ENCODE data around the gene ORM1. TPM values are rescaled to one million over a fixed set of nuclear protein-coding genes. Genes with fewer than 3 reads are reported as not detected.

Gene ORM1
- total and polyA plus RNA-seq, 2 donors from 2014 or later = 0.73 TPM; not detected in 1

DNA sequence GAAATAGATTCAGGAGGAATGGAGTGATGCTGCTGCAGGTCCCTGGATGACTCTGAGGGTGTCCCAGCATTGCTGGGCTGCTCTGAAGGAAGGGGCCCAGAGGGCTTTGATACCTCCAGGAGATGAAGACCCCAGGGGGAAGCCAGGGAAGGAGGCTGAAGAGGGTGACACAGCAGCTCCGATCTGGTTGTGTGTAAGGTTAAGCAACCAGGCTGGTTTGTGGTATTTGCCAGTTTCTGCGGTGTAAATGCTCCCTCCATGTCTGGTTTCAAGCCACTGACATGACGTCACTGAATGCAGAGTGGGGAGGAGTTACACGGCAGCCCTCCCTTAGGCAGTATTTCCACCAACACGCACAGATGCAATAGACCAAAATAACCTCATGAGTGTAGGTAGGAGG is 40.0 kb upstream of the ORM1 start:
- FAIRE-seq (no peak), DNase-seq (peak in 4 of 5 donors; percentile 24 to 53 (median 42))
- intact Hi-C loops (cut with DNase I) = no loop called here
- Histone ChIP-seq H3K9ac (ENCODE audit: low read length in 3 of 3) (no peak overlapping the region), H3K36me3 (ENCODE audit: control insufficient read depth in 2 of 3, insufficient read depth in 3 of 3, low read length in 3 of 3) (peaks cover 0 to 2% (median 0%) of the 10 kb centered on the region in 3 donors), H3K4me1 (ENCODE audit: control insufficient read depth in 2 of 3, insufficient read depth in 2 of 3, low read depth in 1 of 3, low read length in 3 of 3) (peaks cover 0 to 8% (median 7%) of the 10 kb centered on the region in 3 donors), H3K27ac (ENCODE audit: low read depth in 2 of 2, low read length in 2 of 2) (no peak overlapping the region), H3K27me3 (ENCODE audit: control insufficient read depth, insufficient read depth, low read length) (no peaks in the 10 kb centered on the region), H3K4me3 (ENCODE audit: low read length in 3 of 3) (no peak overlapping the region), H3K9me3 (ENCODE audit: control insufficient read depth in 2 of 3, insufficient read depth in 1 of 3, low read length in 3 of 3) (no peaks in the 10 kb centered on the region)
- TF ChIP-seq, protein P1, sequence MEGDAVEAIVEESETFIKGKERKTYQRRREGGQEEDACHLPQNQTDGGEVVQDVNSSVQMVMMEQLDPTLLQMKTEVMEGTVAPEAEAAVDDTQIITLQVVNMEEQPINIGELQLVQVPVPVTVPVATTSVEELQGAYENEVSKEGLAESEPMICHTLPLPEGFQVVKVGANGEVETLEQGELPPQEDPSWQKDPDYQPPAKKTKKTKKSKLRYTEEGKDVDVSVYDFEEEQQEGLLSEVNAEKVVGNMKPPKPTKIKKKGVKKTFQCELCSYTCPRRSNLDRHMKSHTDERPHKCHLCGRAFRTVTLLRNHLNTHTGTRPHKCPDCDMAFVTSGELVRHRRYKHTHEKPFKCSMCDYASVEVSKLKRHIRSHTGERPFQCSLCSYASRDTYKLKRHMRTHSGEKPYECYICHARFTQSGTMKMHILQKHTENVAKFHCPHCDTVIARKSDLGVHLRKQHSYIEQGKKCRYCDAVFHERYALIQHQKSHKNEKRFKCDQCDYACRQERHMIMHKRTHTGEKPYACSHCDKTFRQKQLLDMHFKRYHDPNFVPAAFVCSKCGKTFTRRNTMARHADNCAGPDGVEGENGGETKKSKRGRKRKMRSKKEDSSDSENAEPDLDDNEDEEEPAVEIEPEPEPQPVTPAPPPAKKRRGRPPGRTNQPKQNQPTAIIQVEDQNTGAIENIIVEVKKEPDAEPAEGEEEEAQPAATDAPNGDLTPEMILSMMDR (IDR thresholded peaks at IDR 0.05; ENCODE audit: borderline replicate concordance, extremely low read depth, insufficient read depth) = no peak

DNA sequence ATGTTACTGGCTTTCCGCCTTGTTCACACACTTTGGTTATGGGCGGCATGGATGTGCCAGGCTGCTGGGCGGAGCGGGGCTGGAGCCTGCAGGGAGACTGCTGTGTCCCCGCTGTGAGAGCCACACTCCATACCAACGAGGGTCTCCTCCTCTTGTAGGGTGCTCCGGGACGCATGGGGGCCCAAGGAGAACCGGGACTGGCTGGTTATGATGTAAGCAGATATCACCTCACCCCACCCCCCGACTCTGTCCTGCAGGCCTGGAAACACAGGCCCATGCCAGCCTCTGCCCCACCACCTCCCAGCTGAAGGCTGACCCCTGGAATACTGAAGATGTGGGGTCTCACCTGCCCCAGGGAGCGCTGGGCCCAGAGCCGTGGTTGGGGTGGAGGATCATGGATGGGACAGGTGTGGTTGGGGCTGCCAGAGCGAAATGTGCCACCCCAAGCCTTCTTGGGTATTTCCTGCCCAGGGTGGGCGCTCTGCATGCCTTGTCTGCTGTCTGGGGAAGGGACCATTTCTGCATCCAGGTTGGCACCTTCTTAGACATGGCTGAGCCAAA is 39.3 kb upstream of the ORM1 start:
- no peak overlapping the region for H3K27ac ChIP-seq (ENCODE audit: low read depth in 2 of 2, low read length in 2 of 2)
- H3K27me3 ChIP-seq (ENCODE audit: control insufficient read depth, insufficient read depth, low read length) = no peaks in the 10 kb centered on the region
- FAIRE-seq = no peak
- no peak overlapping the region for H3K9ac ChIP-seq (ENCODE audit: low read length in 3 of 3)
- TF ChIP-seq, protein P1 (IDR thresholded peaks at IDR 0.05; ENCODE audit: borderline replicate concordance, extremely low read depth, insufficient read depth) = no peak
- peak in 2 of 5 donors; percentile 54 to 59 for DNase-seq
- no peaks in the 10 kb centered on the region for H3K9me3 ChIP-seq (ENCODE audit: control insufficient read depth in 2 of 3, insufficient read depth in 1 of 3, low read length in 3 of 3)
- H3K4me3 ChIP-seq (ENCODE audit: low read length in 3 of 3) = no peak overlapping the region
- H3K36me3 ChIP-seq (ENCODE audit: control insufficient read depth in 2 of 3, insufficient read depth in 3 of 3, low read length in 3 of 3) = peaks cover 0 to 2% (median 0%) of the 10 kb centered on the region in 3 donors
- H3K4me1 ChIP-seq (ENCODE audit: control insufficient read depth in 2 of 3, insufficient read depth in 2 of 3, low read depth in 1 of 3, low read length in 3 of 3) = peaks cover 0 to 10% (median 7%) of the 10 kb centered on the region in 3 donors
- intact Hi-C loops (cut with DNase I) = no loop called here

DNA sequence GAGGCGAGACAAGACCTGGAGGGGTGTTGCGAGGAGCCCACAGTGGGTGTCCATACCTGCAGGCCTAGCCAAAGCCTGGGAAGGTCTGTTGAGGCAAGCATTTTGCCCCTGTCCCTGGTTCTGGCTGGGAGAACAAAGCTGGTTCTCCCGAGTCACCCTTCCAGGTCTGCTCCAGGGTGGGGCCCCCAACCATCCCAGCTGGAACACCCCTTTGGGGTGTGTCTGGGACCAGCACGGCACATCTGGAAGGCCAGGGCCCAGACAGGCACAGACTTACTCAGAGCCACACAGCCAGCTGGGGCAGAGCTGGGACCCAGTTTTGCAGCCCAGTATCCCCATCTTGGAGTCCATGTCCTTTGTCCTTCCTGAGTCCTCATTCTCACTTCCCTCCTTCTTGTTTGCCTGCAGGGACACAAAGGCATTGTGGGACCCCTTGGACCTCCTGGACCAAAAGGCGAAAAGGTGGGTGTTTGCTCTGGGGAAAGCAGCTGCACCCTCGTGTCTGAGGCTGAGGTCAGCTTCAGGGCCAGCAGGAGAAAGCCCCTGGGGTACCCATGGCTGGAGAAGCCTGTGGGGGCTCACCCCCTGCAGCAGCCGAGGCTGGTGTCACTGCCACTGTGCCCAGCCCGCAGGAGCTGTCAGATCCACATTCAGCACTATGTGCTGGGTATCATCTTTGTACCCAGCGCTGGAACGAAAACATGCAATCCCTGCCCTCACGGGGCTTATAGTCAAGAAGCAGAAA is 38.4 kb upstream of the ORM1 start:
- intact Hi-C loops (cut with DNase I) = loop anchor here (5.0 kb wide), 1 partner anchor 127 kb away; the partner anchor contains the start of gene COL27A1
- no peak overlapping the region for H3K9ac ChIP-seq (ENCODE audit: low read length in 3 of 3)

More for the DNA sequence above, 38.4 kb upstream of the ORM1 start:
- Histone ChIP-seq H3K9me3 (ENCODE audit: control insufficient read depth in 2 of 3, insufficient read depth in 1 of 3, low read length in 3 of 3) (no peaks in the 10 kb centered on the region), H3K36me3 (ENCODE audit: control insufficient read depth in 2 of 3, insufficient read depth in 3 of 3, low read length in 3 of 3) (peaks cover 0 to 2% (median 0%) of the 10 kb centered on the region in 3 donors), H3K27me3 (ENCODE audit: control insufficient read depth, insufficient read depth, low read length) (no peaks in the 10 kb centered on the region), H3K4me1 (ENCODE audit: control insufficient read depth in 2 of 3, insufficient read depth in 2 of 3, low read depth in 1 of 3, low read length in 3 of 3) (peaks cover 0 to 10% (median 7%) of the 10 kb centered on the region in 3 donors), H3K27ac (ENCODE audit: low read depth in 2 of 2, low read length in 2 of 2) (no peak overlapping the region), H3K4me3 (ENCODE audit: low read length in 3 of 3) (no peak overlapping the region)
- TF ChIP-seq, protein P1 (IDR thresholded peaks at IDR 0.05; ENCODE audit: borderline replicate concordance, extremely low read depth, insufficient read depth) = no peak
- DNase-seq = peak in 2 of 5 donors; percentile 38 to 58
- FAIRE-seq = no peak
